Endothelial cell of umbilical vein (primary cell): Measurements from ENCODE around the gene RNF169. TPM values are rescaled to one million over a fixed set of nuclear protein-coding genes. Genes with fewer than 3 reads are reported as not detected.
A peak's percentile ranks its signal among the peaks of the same experiment; 100 is the strongest.

ENCODE experiments used
- BruUV-seq: library from RNA; stranded (reverse); fragments of 400-500 nt; replicated peaks from 2 replicates; lab custom pipeline; 2021; lab: Mats Ljungman, UMichigan
- CTCF ChIA-PET: fragments of 300-600, 350-600 bp; sonication (Branson Sonifier 250); formaldehyde crosslinking; loops from one replicate; lab custom pipeline; 2021; ENCODE audit warnings: antibody characterized with exemption, inconsistent platforms; lab: Charles Lee
- POLR2A ChIA-PET: fragments of 300-600, 350-600 bp; sonication (Branson Sonifier 250); formaldehyde crosslinking; loops from one replicate; lab custom pipeline; 2021; ENCODE audit warnings: antibody characterized with exemption, inconsistent platforms; lab: Charles Lee
- DNase-seq: peaks from one replicate; pipeline ENCODE4 v3.0.0-alpha.2; 2011; ENCODE audit warnings: low read depth, low spot score
- FAIRE-seq: peaks from 2 replicates; lab custom pipeline; 2011; peaks lifted over from hg19 to GRCh38; lab: Jason Lieb, UNC
- H2AFZ ChIP-seq: 2 replicates; pipeline ENCODE4 v1.6.0; 2012; ENCODE audit warnings: low read depth, low read length, control low read depth, inconsistent platforms
- H3K27ac ChIP-seq: 2 replicates; pipeline ENCODE4 v1.5.1; 2011; ENCODE audit warnings: low read depth, mild to moderate bottlenecking, control low read depth, low read length, moderate library complexity; ENCODE audit not compliant: insufficient read depth
- H3K27me3 ChIP-seq, 2 experiments: 2 replicates each; pipeline versions ENCODE4 v1.6.0 to v1.6.1; 2011; ENCODE audit warnings: low read length in 2 of 2, mixed read lengths in 1 of 2; ENCODE audit not compliant: control insufficient read depth in 2 of 2, insufficient read depth in 2 of 2
- H3K36me3 ChIP-seq, 2 experiments: 2 replicates in 1 of 2; 3 replicates in 1 of 2; pipeline ENCODE4 v1.5.1; 2011; ENCODE audit warnings: low read length in 2 of 2, mild to moderate bottlenecking in 1 of 2, moderate library complexity in 1 of 2; ENCODE audit not compliant: control insufficient read depth in 2 of 2, insufficient read depth in 2 of 2; ENCODE audit errors: extremely low read depth in 1 of 2
- H3K4me1 ChIP-seq: 3 replicates; pipeline ENCODE4 v1.5.1; 2011; ENCODE audit warnings: mild to moderate bottlenecking, low read length; ENCODE audit not compliant: control insufficient read depth, insufficient read depth; ENCODE audit errors: extremely low read depth
- H3K4me2 ChIP-seq: 2 replicates; pipeline ENCODE4 v1.6.1; 2011; ENCODE audit warnings: low read length, control low read depth, mixed read lengths; ENCODE audit not compliant: insufficient read depth
- H3K4me3 ChIP-seq, 3 experiments: fragments of 200-600 bp in 1 of 3; sonication (generic), shearing (Covaris generic) in 1 of 3; replicated peaks in 1 of 3; 2 replicates each; pipeline ENCODE4 v1.5.1; 2011 to 2016; ENCODE audit warnings: control low read depth in 3 of 3, low read length in 3 of 3, mild to moderate bottlenecking in 2 of 3, inconsistent platforms in 1 of 3, low read depth in 1 of 3, moderate library complexity in 1 of 3; ENCODE audit not compliant: insufficient read depth in 1 of 3
- H3K79me2 ChIP-seq: 2 replicates; pipeline ENCODE4 v1.6.0; 2012; ENCODE audit warnings: low read length, inconsistent platforms; ENCODE audit not compliant: control insufficient read depth, insufficient read depth
- H3K9ac ChIP-seq: replicated peaks from 2 replicates; pipeline ENCODE3; 2011; ENCODE audit warnings: low read length, control low read depth; ENCODE audit not compliant: insufficient read depth; ENCODE audit errors: extremely low read depth
- H3K9me1 ChIP-seq: replicated peaks from 3 replicates; pipeline ENCODE4 v1.6.0; 2011; ENCODE audit warnings: mild to moderate bottlenecking, low read length; ENCODE audit not compliant: control insufficient read depth, insufficient read depth; ENCODE audit errors: extremely low read depth
- H3K9me3 ChIP-seq: replicated peaks from 2 replicates; pipeline ENCODE4 v1.5.1; 2012; ENCODE audit warnings: low read length, inconsistent platforms; ENCODE audit not compliant: control insufficient read depth, insufficient read depth
- H4K20me1 ChIP-seq: replicated peaks from 2 replicates; pipeline ENCODE3; 2011; ENCODE audit warnings: mild to moderate bottlenecking, low read length; ENCODE audit not compliant: control insufficient read depth, insufficient read depth; ENCODE audit errors: extremely low read depth
- EZH2 ChIP-seq: IDR thresholded peaks from 2 replicates; pipeline ENCODE4 v1.6.1; 2012; ENCODE audit warnings: borderline replicate concordance, low read depth, mild to moderate bottlenecking, moderate library complexity, low read length, inconsistent platforms; ENCODE audit not compliant: severe bottlenecking
- FOS ChIP-seq: IDR thresholded peaks from 2 replicates; pipeline ENCODE4 v1.6.1; 2011; ENCODE audit warnings: mild to moderate bottlenecking, low read length, moderate library complexity, borderline replicate concordance; ENCODE audit not compliant: insufficient read depth
- dilution Hi-C: fragments of 300-500 bp; cut with MboI; formaldehyde crosslinking; loops from one replicate; pipeline ENCODE4 v1.15.0; 2019; ENCODE audit warnings: low sequenced_read_pairs; ENCODE audit not compliant: extremely low pct_ligation_motif_present
- intact Hi-C: fragments of 100-400 bp; cut with micrococcal nuclease; formaldehyde crosslinking; loops from one replicate; pipeline ENCODE4 v1.10.0; 2022
- polyA plus RNA-seq, 4 experiments: library from polyadenylated mRNA; depleted of rRNA in 3 of 4; stranded (reverse) in 3 of 4; unstranded in 1 of 4; fragments of >200 nt; gene quantifications; 2 replicates each; pipeline versions ENCODE4 v1.2.1 to v1.2.3, GENCODE V29; 2011 to 2012; ENCODE audit warnings: missing spikeins in 1 of 4
- total RNA-seq: library from RNA; stranded (reverse); gene quantifications from 2 replicates; pipeline ENCODE4 v1.2.3, GENCODE V29; 2021
- TF ChIP-seq, protein P1 (sequence below), 2 donors: IDR thresholded peaks; 1 replicate in 1 of 2; 2 replicates in 1 of 2; pipeline ENCODE4 v1.5.1; 2011; ENCODE audit warnings: low read length in 2 of 2, mild to moderate bottlenecking in 2 of 2, moderate library complexity in 2 of 2, control low read depth in 1 of 2, inconsistent platforms in 1 of 2, low read depth in 1 of 2; ENCODE audit not compliant: insufficient read depth in 1 of 2; ENCODE audit errors: extremely low read depth in 1 of 2

RNF169 gene
- total and polyA plus RNA-seq, 2 donors (not counting 3 experiments of a cell fraction or from before 2014, with no cell fraction given): 5.8 to 21.3 TPM

DNA sequence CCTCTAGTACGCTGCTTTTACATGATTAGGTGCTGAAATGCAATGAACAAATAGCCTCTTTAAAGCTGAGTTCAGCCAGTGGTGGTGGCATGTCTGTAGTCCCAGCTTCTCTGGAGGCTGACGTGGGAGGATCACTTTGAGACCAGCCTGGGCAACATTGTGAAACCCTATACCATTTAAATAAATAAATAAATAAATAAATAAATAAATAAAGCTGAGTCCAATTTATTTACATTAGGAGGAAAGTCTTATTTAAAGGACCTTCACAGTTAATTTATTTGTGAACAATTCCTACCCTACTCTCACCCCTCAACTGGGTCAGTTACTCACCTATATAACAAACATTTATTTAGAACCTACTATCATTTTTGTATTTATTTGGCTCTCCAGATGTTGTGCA, 12.6 kb upstream of the RNF169 start:
- Histone ChIP-seq H4K20me1 (no peaks in the 10 kb centered on the region), H3K9me3 (no peaks in the 10 kb centered on the region), H3K4me3 (no peak overlapping the region), H3K27me3 (peaks cover 38 to 46% of the 10 kb centered on the region in 2 experiments), H3K4me1 (no peaks in the 10 kb centered on the region), H3K79me2 (no peaks in the 10 kb centered on the region), H3K4me2 (no peak overlapping the region), H3K9ac (no peak overlapping the region), H3K9me1 (no peaks in the 10 kb centered on the region), H3K27ac (no peak overlapping the region), H3K36me3 (no peaks in the 10 kb centered on the region), H2AFZ (no peak overlapping the region)
- intact Hi-C loops: loop anchor here (10.0 kb wide), 1 partner anchor 281 kb away; no protein-coding TSS in a partner anchor
- CTCF ChIA-PET: interaction anchor here (2.5 to 2.7 kb wide), 2 partner anchors 11 to 34 kb away, joined by 16 to 17 read pairs; no protein-coding TSS in a partner anchor
- dilution Hi-C loops: no loop called here
- no peak for DNase-seq
- no peak for FAIRE-seq
- POLR2A ChIA-PET: no interaction called here
- BruUV-seq: no TSS peak
- TF ChIP-seq FOS: no peak

DNA sequence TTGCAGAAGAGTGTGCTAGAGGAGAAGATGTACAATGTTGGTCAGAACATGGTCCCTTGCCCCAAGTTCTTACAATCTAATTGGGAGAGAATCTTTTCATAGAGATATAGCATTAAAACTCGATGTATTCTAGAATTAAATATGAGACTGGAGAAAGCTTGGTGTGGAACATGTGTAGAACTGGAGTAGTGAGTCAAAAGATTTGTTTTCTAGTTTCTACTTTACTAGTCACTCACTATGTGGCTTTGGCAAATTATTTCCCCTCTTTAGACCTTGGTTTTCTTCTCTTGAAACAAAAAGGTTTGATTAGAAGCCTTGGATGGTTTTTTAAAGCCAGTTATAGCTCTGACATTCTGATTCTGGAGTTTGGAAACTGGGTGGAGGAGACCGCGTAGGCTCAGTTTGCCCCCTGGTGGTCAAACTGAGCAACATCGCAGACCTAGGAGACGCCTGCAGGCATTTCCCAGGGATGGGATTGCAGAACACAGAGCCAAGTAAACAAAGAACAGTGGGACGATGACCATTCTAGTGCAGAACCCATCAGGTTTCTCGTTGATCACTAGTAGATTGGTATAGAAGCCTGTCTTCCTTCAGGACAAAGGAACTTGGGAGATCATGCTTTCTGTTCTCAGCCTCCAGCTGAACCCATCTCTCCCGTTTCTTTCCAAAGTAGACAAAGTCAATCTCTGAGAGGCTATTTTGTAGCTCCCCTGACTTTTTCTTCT, 8.9 kb upstream of the RNF169 start:
- ChIA-PET POLR2A (interaction anchor here (0.8 to 0.9 kb wide), 2 partner anchors 9 to 37 kb away, joined by 3 read pairs; partner anchors contain the start of gene RNF169), CTCF (interaction anchor here (0.6 to 4.3 kb wide), 65 partner anchors 9 to 726 kb away, joined by 3 to 112 read pairs (median 4); partner anchors contain the start of genes LIPT2, POLD3 and RNF169)
- Histone ChIP-seq H3K27me3 (peaks cover 11 to 17% of the 10 kb centered on the region in 2 experiments), H3K27ac (no peak overlapping the region), H3K36me3 (no peaks in the 10 kb centered on the region), H3K79me2 (no peaks in the 10 kb centered on the region), H2AFZ (no peak overlapping the region), H3K4me2 (no peak overlapping the region), H3K4me1 (no peaks in the 10 kb centered on the region), H3K9me1 (no peaks in the 10 kb centered on the region), H3K9ac (no peak overlapping the region), H3K4me3 (no peak overlapping the region), H3K9me3 (no peaks in the 10 kb centered on the region), H4K20me1 (no peaks in the 10 kb centered on the region)
- dilution Hi-C loops: no loop called here
- TF ChIP-seq, protein P1, sequence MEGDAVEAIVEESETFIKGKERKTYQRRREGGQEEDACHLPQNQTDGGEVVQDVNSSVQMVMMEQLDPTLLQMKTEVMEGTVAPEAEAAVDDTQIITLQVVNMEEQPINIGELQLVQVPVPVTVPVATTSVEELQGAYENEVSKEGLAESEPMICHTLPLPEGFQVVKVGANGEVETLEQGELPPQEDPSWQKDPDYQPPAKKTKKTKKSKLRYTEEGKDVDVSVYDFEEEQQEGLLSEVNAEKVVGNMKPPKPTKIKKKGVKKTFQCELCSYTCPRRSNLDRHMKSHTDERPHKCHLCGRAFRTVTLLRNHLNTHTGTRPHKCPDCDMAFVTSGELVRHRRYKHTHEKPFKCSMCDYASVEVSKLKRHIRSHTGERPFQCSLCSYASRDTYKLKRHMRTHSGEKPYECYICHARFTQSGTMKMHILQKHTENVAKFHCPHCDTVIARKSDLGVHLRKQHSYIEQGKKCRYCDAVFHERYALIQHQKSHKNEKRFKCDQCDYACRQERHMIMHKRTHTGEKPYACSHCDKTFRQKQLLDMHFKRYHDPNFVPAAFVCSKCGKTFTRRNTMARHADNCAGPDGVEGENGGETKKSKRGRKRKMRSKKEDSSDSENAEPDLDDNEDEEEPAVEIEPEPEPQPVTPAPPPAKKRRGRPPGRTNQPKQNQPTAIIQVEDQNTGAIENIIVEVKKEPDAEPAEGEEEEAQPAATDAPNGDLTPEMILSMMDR (IDR thresholded peaks at IDR 0.05; ENCODE audit: extremely low read depth in 1 of 2, insufficient read depth in 1 of 2, low read depth in 1 of 2, low read length in 2 of 2): peak; percentile 87 to 89
- TF ChIP-seq EZH2: no peak
- DNase-seq (peak; percentile 64), FAIRE-seq (peak; percentile 87)
- intact Hi-C loops: loop anchor here (10.0 kb wide), 1 partner anchor 285 kb away; no protein-coding TSS in a partner anchor
- no TSS peak for BruUV-seq
